ENCODE data around the gene DENND1B.

DNA sequence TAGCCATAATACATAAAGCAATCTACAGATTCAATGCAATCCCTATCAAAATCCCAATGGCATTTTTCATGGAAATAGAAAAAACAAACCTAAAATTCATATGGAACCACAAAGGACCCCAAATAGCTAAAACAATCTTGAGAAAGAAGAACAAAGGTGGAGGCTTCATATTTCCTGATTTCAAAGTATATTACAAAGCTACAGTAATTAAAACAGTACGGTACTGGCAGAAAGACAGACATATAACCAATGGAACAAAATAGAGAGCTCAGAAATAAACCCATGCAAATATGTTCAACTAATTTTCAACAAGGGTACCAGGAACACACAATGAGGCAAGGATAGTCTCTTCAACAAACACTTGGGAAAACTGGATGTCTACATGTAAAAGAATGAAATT, 87.0 kb downstream of the DENND1B start:
- no peak for TF ChIP-seq CTCF (IDR thresholded peaks at IDR 0.05)
- TF ChIP-seq POLR2A (IDR thresholded peaks at IDR 0.05): no peak
